HepG2 (cell line): ENCODE measurements around the gene SLAMF8. TPM values are rescaled to one million over a fixed set of nuclear protein-coding genes. Genes with fewer than 3 reads are reported as not detected.

Experiments
- ATAC-seq: fragments of 200-7000 bp; cut with Tn5 transposase; 3 replicates; pipeline ENCODE4 v1.9.1; 2020; ENCODE audit warnings: mild to moderate bottlenecking, moderate library complexity
- BruUV-seq: library from RNA; stranded (reverse); fragments of 400-500 nt; replicated peaks from 2 replicates; lab custom pipeline; 2021; lab: Mats Ljungman, UMichigan
- CTCF ChIA-PET: fragments of 300-600 bp; formaldehyde crosslinking; extraction: SDS; loops from one replicate; lab custom pipeline; 2021; ENCODE audit warnings: low total read pairs, inconsistent platforms, low intra/inter-chr PET ratio; lab: Yijun Ruan, JAX
- POLR2A ChIA-PET: fragments of 350-600 bp; sonication (Branson Sonifier 250); formaldehyde crosslinking; loops from one replicate; lab custom pipeline; 2020; ENCODE audit warnings: antibody characterized with exemption, inconsistent platforms; lab: Yijun Ruan, JAX
- DNase-seq: peaks from one replicate; pipeline ENCODE4 v3.0.0-alpha.2; 2015; ENCODE audit warnings: low spot score
- FAIRE-seq: peaks from 3 replicates; lab custom pipeline; 2011; peaks lifted over from hg19 to GRCh38; lab: Jason Lieb, UNC
- H2AFZ ChIP-seq: one replicate; pipeline ENCODE4 v1.6.1; 2011; ENCODE audit warnings: low read length, inconsistent platforms
- H3K27ac ChIP-seq: fragments of 300-600 bp; 3 replicates; pipeline ENCODE4 v1.8.0; 2011; ENCODE audit warnings: mixed run types, mild to moderate bottlenecking, mixed read lengths, low read length, inconsistent platforms; ENCODE audit not compliant: insufficient read depth; ENCODE audit errors: extremely low read length
- H3K27me3 ChIP-seq, 2 experiments: fragments of 200-600 bp in 1 of 2; 2 replicates in 1 of 2; 3 replicates in 1 of 2; pipeline versions ENCODE4 v1.6.0 to v1.8.0; 2011; ENCODE audit warnings: low read length in 2 of 2, mild to moderate bottlenecking in 2 of 2, moderate library complexity in 2 of 2, inconsistent platforms in 1 of 2; ENCODE audit not compliant: insufficient read depth in 2 of 2, control insufficient read depth in 1 of 2
- H3K36me3 ChIP-seq, 2 experiments: fragments of 200-600 bp in 1 of 2; replicated peaks in 1 of 2; 2 replicates in 1 of 2; 3 replicates in 1 of 2; pipeline versions ENCODE4 v1.5.1 to v1.8.0; 2011; ENCODE audit warnings: low read length in 2 of 2, inconsistent platforms in 1 of 2; ENCODE audit not compliant: insufficient read depth in 2 of 2, control insufficient read depth in 1 of 2
- H3K4me1 ChIP-seq: 2 replicates; pipeline ENCODE4 v1.5.1; 2012; ENCODE audit warnings: low read length, inconsistent platforms; ENCODE audit not compliant: insufficient read depth
- H3K4me2 ChIP-seq: 2 replicates; pipeline ENCODE4 v1.6.0; 2011; ENCODE audit warnings: low read depth, low read length, inconsistent platforms
- H3K4me3 ChIP-seq, 3 experiments: fragments of 200-600 bp in 1 of 3; sonication (generic), shearing (Covaris generic) in 1 of 3; replicated peaks in 1 of 3; 2 replicates each; pipeline ENCODE4 v1.5.1; 2011 to 2016; ENCODE audit warnings: low read length in 3 of 3, inconsistent platforms in 2 of 3, low read depth in 2 of 3, mild to moderate bottlenecking in 2 of 3, control low read depth in 1 of 3, mixed read lengths in 1 of 3; ENCODE audit not compliant: insufficient read depth in 1 of 3
- H3K79me2 ChIP-seq: one replicate; pipeline ENCODE4 v1.6.1; 2011; ENCODE audit warnings: low read length, inconsistent platforms; ENCODE audit not compliant: insufficient read depth
- H3K9ac ChIP-seq: 2 replicates; pipeline ENCODE4 v1.6.0; 2011; ENCODE audit warnings: mild to moderate bottlenecking, low read depth, low read length, inconsistent platforms; ENCODE audit not compliant: insufficient read depth
- H3K9me3 ChIP-seq: 2 replicates; pipeline ENCODE4 v1.5.1; 2012; ENCODE audit warnings: mild to moderate bottlenecking, low read length
- H4K20me1 ChIP-seq: 2 replicates; pipeline ENCODE4 v1.6.0; 2011; ENCODE audit warnings: inconsistent platforms, mild to moderate bottlenecking, low read length, moderate library complexity; ENCODE audit not compliant: insufficient read depth
- ELF3 ChIP-seq: IDR thresholded peaks from 2 replicates; pipeline ENCODE4 v1.6.1; 2016; ENCODE audit warnings: missing genetic modification reagents, missing compliant biosample characterization
- ETV6 ChIP-seq: sonication (generic); formaldehyde crosslinking; conservative IDR thresholded peaks from 2 replicates; pipeline ENCODE4 v1.4.0; 2020; ENCODE audit warnings: missing genetic modification reagents
- JDP2 ChIP-seq: sonication (generic); formaldehyde crosslinking; IDR thresholded peaks from 2 replicates; pipeline ENCODE4 v1.8.1; 2022; ENCODE audit warnings: missing genetic modification reagents, borderline replicate concordance
- MBNL3 ChIP-seq: fragments of 250-450 bp; sonication (Bioruptor Pico); conservative IDR thresholded peaks from 2 replicates; pipeline ENCODE4 v1.8.0; 2022; ENCODE audit warnings: mild to moderate bottlenecking, inconsistent platforms
- MEIS2 ChIP-seq: sonication (generic); formaldehyde crosslinking; IDR thresholded peaks from 2 replicates; pipeline ENCODE4 v1.9.0; 2021; ENCODE audit warnings: mild to moderate bottlenecking, missing genetic modification reagents
- RAD21 ChIP-seq: fragments of 450-650 bp; formaldehyde crosslinking; IDR thresholded peaks from 2 replicates; pipeline ENCODE4 v1.5.0; 2020; ENCODE audit warnings: mild to moderate bottlenecking
- SMC3 ChIP-seq: IDR thresholded peaks from 2 replicates; pipeline ENCODE4 v1.6.1; 2011; ENCODE audit warnings: low read length, improper control_type of control experiment
- SPEN ChIP-seq: sonication (generic); formaldehyde crosslinking; IDR thresholded peaks from 2 replicates; pipeline ENCODE4 v1.5.1; 2020; ENCODE audit warnings: low read depth, mild to moderate bottlenecking, missing genetic modification reagents
- STAG1 ChIP-seq: sonication (generic); formaldehyde crosslinking; IDR thresholded peaks from 2 replicates; pipeline ENCODE4 v1.4.0; 2020; ENCODE audit warnings: missing genetic modification reagents
- ZNF644 ChIP-seq: IDR thresholded peaks from 2 replicates; pipeline ENCODE4 v1.6.1; 2016; ENCODE audit warnings: low read depth
- WGBS: methylation state at CpG from one replicate; pipeline ENCODE4 v1.1.6; 2017; ENCODE audit warnings: low lambda C conversion rate; 5-methylcytosine and 5-hydroxymethylcytosine counted together
- in situ Hi-C: cut with HindIII; loops from 2 replicates; pipeline ENCODE4 v1.10.0; 2017; ENCODE audit warnings: low pct_unique_long_range_greater_than_20kb; ENCODE audit not compliant: extremely low pct_ligation_motif_present
- intact Hi-C: fragments of 100-400 bp; cut with micrococcal nuclease; formaldehyde crosslinking; loops from one replicate; pipeline ENCODE4 v1.10.0; 2022; ENCODE audit not compliant: unreplicated experiment
- polyA plus RNA-seq, 8 experiments: library from polyadenylated mRNA; depleted of rRNA in 3 of 8; stranded (reverse) in 7 of 8; unstranded in 1 of 8; fragments of >200 nt; fragmentation: Illumina TruSeq in 4 of 8; extraction: Trizol in 4 of 8; gene quantifications; 2 replicates each; pipeline versions ENCODE4 v1.2.1 to v1.2.3, GENCODE V29; 2011 to 2016; ENCODE audit warnings: low read depth in 4 of 8, missing spikeins in 1 of 8, mixed read lengths in 1 of 8; ENCODE audit not compliant: insufficient read depth in 1 of 8
- total RNA-seq, 5 experiments: library from RNA; depleted of rRNA; stranded (reverse); fragments of >200 nt; fragmentation: Illumina TruSeq; extraction: Trizol; gene quantifications; 2 replicates each; pipeline ENCODE4 v1.2.3, GENCODE V29; 2016; ENCODE audit warnings: low read depth in 1 of 5
- TF ChIP-seq, protein P1 (sequence below): sonication (generic); formaldehyde crosslinking; IDR thresholded peaks from 2 replicates; pipeline ENCODE4 v1.8.0; 2022; ENCODE audit warnings: mild to moderate bottlenecking, missing genetic modification reagents, moderate library complexity
- TF ChIP-seq, protein P2 (sequence below): sonication (generic); formaldehyde crosslinking; IDR thresholded peaks from 2 replicates; pipeline ENCODE4 v1.5.0; 2020; ENCODE audit warnings: mild to moderate bottlenecking, missing genetic modification reagents, moderate library complexity
- TF ChIP-seq, protein P3 (sequence below): IDR thresholded peaks from 2 replicates; pipeline ENCODE4 v1.6.1; 2016; ENCODE audit warnings: missing compliant biosample characterization, missing genetic modification reagents, borderline replicate concordance
- TF ChIP-seq, protein P4 (sequence below): sonication (generic); formaldehyde crosslinking; IDR thresholded peaks from 2 replicates; pipeline ENCODE4 v1.8.1; 2022; ENCODE audit warnings: mild to moderate bottlenecking, missing genetic modification reagents

The SLAMF8 gene
- total and polyA plus RNA-seq, 2 of the 13 experiments (the other 11 are each of a cell fraction or from before 2014, with no cell fraction given), result not detected

DNA sequence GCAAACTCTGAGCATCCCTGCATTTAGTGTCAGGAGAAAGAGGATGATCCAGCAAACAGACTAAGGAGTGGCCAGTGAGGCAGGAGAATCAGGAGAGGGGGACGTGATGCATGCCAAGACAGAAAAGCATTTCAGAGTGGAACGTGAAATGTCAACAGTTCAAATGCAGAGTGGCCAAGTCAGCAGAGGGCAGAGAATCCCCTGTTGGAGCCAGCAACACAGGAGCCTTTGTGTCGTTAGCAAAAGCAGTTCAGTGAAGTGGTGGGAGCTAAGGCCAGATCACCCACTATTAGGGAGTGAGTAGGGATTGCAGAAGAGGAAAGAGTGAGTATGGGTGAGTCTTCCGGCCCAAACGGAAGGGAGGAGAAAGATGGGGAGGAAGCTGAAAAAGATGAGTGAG, 31.1 kb upstream of the SLAMF8 start:
- intact Hi-C loops, result loop anchor here (5.0 kb wide), 1 partner anchor 142 kb away; no protein-coding TSS in a partner anchor
- BruUV-seq, result no TSS peak

DNA sequence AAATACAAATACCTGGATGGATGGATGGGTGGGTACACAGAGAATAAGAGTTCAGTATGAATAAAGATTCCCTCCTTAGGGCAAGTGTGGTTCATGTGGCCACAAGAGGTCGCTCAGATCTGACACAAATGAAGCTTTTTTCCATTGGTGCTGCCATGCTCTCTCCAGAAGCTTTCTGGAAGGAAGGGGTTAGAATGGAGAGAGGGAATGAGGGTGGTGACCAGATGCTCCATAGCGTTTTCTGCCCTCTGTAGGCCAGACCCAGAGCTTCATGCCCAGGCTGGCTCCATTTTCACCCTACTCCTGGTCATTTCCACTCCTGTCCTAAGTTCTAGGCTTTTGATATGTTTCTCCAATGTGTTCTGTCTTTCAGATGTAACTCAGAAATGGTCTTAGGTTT, 27.8 kb upstream of the SLAMF8 start:
- no peak overlapping the region for H3K9ac ChIP-seq
- FAIRE-seq, result peak; percentile 79
- POLR2A ChIA-PET, result no interaction called here
- H2AFZ ChIP-seq, result no peak overlapping the region
- no peaks in the 10 kb centered on the region for H3K36me3 ChIP-seq
- TF ChIP-seq, protein P1, sequence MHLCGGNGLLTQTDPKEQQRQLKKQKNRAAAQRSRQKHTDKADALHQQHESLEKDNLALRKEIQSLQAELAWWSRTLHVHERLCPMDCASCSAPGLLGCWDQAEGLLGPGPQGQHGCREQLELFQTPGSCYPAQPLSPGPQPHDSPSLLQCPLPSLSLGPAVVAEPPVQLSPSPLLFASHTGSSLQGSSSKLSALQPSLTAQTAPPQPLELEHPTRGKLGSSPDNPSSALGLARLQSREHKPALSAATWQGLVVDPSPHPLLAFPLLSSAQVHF (CRISPR knock-in tag), result no peak
- TF ChIP-seq SMC3 (peak; percentile 77), STAG1 (peak; percentile 70), RAD21 (CRISPR knock-in tag) (peak; percentile 47; the same call in 1 of the 2 replicates), ZNF644 (0 out of 2 replicates have a peak, but pooled peaks have one; percentile 55), MEIS2 (no peak), ELF3 (CRISPR knock-in tag) (no peak), ETV6 (CRISPR knock-in tag) (no peak), MBNL3 (no peak)
- TF ChIP-seq, protein P2, sequence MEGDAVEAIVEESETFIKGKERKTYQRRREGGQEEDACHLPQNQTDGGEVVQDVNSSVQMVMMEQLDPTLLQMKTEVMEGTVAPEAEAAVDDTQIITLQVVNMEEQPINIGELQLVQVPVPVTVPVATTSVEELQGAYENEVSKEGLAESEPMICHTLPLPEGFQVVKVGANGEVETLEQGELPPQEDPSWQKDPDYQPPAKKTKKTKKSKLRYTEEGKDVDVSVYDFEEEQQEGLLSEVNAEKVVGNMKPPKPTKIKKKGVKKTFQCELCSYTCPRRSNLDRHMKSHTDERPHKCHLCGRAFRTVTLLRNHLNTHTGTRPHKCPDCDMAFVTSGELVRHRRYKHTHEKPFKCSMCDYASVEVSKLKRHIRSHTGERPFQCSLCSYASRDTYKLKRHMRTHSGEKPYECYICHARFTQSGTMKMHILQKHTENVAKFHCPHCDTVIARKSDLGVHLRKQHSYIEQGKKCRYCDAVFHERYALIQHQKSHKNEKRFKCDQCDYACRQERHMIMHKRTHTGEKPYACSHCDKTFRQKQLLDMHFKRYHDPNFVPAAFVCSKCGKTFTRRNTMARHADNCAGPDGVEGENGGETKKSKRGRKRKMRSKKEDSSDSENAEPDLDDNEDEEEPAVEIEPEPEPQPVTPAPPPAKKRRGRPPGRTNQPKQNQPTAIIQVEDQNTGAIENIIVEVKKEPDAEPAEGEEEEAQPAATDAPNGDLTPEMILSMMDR, result peak; percentile 62
- TF ChIP-seq, protein P3, sequence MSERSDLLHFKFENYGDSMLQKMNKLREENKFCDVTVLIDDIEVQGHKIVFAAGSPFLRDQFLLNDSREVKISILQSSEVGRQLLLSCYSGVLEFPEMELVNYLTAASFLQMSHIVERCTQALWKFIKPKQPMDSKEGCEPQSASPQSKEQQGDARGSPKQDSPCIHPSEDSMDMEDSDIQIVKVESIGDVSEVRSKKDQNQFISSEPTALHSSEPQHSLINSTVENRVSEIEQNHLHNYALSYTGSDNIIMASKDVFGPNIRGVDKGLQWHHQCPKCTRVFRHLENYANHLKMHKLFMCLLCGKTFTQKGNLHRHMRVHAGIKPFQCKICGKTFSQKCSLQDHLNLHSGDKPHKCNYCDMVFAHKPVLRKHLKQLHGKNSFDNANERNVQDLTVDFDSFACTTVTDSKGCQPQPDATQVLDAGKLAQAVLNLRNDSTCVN, result peak; percentile 89
- TF ChIP-seq, protein P4, sequence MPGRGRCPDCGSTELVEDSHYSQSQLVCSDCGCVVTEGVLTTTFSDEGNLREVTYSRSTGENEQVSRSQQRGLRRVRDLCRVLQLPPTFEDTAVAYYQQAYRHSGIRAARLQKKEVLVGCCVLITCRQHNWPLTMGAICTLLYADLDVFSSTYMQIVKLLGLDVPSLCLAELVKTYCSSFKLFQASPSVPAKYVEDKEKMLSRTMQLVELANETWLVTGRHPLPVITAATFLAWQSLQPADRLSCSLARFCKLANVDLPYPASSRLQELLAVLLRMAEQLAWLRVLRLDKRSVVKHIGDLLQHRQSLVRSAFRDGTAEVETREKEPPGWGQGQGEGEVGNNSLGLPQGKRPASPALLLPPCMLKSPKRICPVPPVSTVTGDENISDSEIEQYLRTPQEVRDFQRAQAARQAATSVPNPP (CRISPR knock-in tag), result no peak
- in situ Hi-C loops, result loop anchor here (5.0 kb wide), 2 partner anchors 93 to 208 kb away; no protein-coding TSS in a partner anchor
- WGBS, result 10% methylated on average over 2 of the region's 2 CpGs
- peak; percentile 93 for ATAC-seq
- H3K79me2 ChIP-seq, result no peaks in the 10 kb centered on the region
- H3K4me2 ChIP-seq, result no peak overlapping the region
- no peaks in the 10 kb centered on the region for H3K9me3 ChIP-seq
- H3K27me3 ChIP-seq, result peaks cover 5 to 7% of the 10 kb centered on the region in 2 experiments; a peak in 2 of 5 replicates
- DNase-seq, result peak; percentile 70
- intact Hi-C loops, result loop anchor here (1.0 to 5.0 kb wide), 4 partner anchors 30 to 208 kb away; no protein-coding TSS in a partner anchor
- no peaks in the 10 kb centered on the region for H4K20me1 ChIP-seq
- no TSS peak for BruUV-seq
- H3K27ac ChIP-seq, result no peak overlapping the region
- H3K4me1 ChIP-seq, result no peaks in the 10 kb centered on the region
- H3K4me3 ChIP-seq, result no peak overlapping the region
- CTCF ChIA-PET, result interaction anchor here (1.8 to 2.6 kb wide), 2 partner anchors 92 to 208 kb away, joined by 28 to 34 read pairs; no protein-coding TSS in a partner anchor

More for the DNA sequence above, 31.1 kb upstream of the SLAMF8 start:
- no peak for DNase-seq
- H3K79me2 ChIP-seq, result no peaks in the 10 kb centered on the region
- 22% methylated on average over 5 of the region's 5 CpGs for WGBS
- FAIRE-seq, result no peak
- H3K27me3 ChIP-seq, result peaks cover 0 to 1% of the 10 kb centered on the region in 2 experiments; a peak in 2 of 5 replicates
- no peak overlapping the region for H3K27ac ChIP-seq
- no peak for TF ChIP-seq SPEN (CRISPR knock-in tag)
- TF ChIP-seq JDP2, result no peak
- H3K36me3 ChIP-seq, result no peaks in the 10 kb centered on the region
- no peaks in the 10 kb centered on the region for H3K9me3 ChIP-seq
- H2AFZ ChIP-seq, result no peak overlapping the region
- H3K4me2 ChIP-seq, result no peak overlapping the region
- ChIA-PET CTCF (no interaction called here), POLR2A (no interaction called here)
- no peaks in the 10 kb centered on the region for H3K4me1 ChIP-seq
- no peak overlapping the region for H3K4me3 ChIP-seq
- H3K9ac ChIP-seq, result no peak overlapping the region
- in situ Hi-C loops, result loop anchor here (5.0 kb wide), 2 partner anchors 97 to 212 kb away; no protein-coding TSS in a partner anchor
- no peak for ATAC-seq
- H4K20me1 ChIP-seq, result no peaks in the 10 kb centered on the region
